GM13976 (cell line): Measurements from ENCODE around the gene IGSF1.

Source experiments
- DNase-seq: peaks from one replicate; pipeline ENCODE4 v3.0.0; 2012; ENCODE audit warnings: low spot score
- CTCF ChIP-seq: IDR thresholded peaks from 2 replicates; pipeline ENCODE4 v1.5.1; 2012; ENCODE audit warnings: borderline replicate concordance, mild to moderate bottlenecking; ENCODE audit not compliant: insufficient read depth; ENCODE audit errors: extremely low read depth, missing control alignments, control extremely low read depth
- in situ Hi-C: fragments of 300-500 bp; cut with MboI; formaldehyde crosslinking; loops from one replicate; pipeline ENCODE4 v1.12.0; 2022; ENCODE audit warnings: low sequenced_read_pairs, mixed read lengths, inconsistent platforms; ENCODE audit not compliant: unreplicated experiment

The IGSF1 gene

GRCh38 chrX:131317326-131317725 is 28.2 kb upstream of the IGSF1 start:
- in situ Hi-C loops = no loop called here
- no peak for DNase-seq
- TF ChIP-seq CTCF = no peak

- no peak for TF ChIP-seq CTCF
- in situ Hi-C loops = no loop called here
- no peak for DNase-seq
Observed at GRCh38 chrX:131316260-131316659, 27.2 kb upstream of the IGSF1 start.

DNA sequence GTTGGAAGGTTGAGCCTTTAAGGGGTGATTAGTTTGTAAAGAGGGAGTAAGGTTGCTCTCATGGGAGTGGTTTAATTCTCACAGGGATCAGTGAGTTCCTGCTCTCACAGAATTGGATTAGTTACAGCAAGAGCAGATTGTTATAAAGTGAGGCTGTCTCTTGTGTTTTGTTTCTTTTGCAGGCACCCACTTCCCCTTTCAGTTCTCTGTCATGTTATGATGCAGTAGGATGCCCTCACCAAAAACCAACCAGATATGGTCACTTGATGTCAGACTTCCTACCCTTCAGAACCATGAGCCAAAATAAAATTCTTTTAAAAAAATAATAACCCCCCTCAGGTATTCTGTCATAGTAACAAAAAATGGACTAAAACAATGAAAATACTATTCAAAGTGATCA is 19.9 kb upstream of the IGSF1 start:
- TF ChIP-seq CTCF = no peak
- in situ Hi-C loops = no loop called here
- DNase-seq = no peak

GRCh38 chrX:131306601-131307000 is 17.5 kb upstream of the IGSF1 start:
- no peak for TF ChIP-seq CTCF
- no peak for DNase-seq
- in situ Hi-C loops = no loop called here

- no peak for DNase-seq
- in situ Hi-C loops = no loop called here
- no peak for TF ChIP-seq CTCF
Observed at GRCh38 chrX:131305926-131306325, 16.8 kb upstream of the IGSF1 start.

GRCh38 chrX:131302701-131303100 is 13.6 kb upstream of the IGSF1 start:
- no peak for TF ChIP-seq CTCF
- DNase-seq = no peak
- in situ Hi-C loops = no loop called here

DNA sequence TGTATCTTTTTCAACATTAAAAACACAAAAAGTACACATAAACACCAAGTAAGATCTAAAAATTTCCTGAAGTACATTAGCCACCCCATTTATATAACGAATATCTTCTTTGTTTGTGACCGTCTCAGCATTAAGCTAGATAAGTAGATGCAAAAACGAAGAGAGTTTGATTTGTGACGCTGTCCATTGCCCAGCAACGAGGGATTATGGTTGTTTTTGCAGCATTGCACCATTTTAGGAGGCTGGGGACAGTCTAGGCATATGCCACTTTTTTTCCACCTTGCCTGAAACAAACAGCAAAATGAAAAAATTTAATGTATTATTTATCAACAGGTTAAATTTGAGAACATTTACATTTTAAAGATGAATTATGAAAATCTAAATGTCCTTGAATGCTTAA is 12.0 kb upstream of the IGSF1 start:
- in situ Hi-C loops = no loop called here
- no peak for DNase-seq

More for the DNA sequence above, 12.0 kb upstream of the IGSF1 start:
- no peak for TF ChIP-seq CTCF
